ENCODE results near the gene SST.

SST gene

DNA sequence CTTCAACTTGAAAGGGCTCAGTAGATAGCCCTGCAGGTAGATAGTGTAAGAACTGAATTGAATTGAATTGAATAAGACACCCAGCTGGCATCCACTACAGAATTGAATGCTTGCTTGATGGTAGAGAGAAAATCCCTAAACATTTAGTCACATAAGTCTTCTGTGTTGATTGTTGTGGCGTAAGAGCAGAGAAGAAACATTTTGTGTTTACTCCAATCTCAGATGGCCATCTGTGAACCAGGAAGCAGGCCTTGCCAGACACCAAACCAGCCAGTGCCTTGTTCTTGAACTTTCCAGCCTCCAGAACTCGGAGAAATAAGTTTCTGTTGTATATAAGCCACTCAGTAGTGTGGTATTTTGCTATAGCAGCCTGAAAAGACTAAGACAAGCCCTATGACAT is 43.6 kb downstream of the SST start:
- DNase-seq, result no peak

DNA sequence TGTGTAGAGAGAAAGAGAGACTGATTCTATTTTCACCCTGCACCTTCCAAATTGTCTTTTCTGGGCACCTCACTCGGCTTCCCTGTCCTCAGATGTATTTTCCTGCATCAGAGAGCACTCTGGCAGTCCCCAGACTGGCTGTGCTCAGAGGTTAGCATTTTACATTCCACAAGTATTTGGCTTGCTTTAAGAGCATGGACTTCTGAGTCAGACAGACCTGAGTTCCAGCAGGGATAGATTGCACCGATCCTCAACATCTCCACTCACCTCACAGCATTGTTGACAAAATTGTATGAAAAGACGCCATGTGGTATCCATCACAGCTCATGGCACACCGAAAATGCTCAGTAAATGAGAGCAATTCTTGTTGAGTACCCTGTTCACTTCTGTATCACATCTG is 45.6 kb downstream of the SST start:
- no peak for DNase-seq

DNA sequence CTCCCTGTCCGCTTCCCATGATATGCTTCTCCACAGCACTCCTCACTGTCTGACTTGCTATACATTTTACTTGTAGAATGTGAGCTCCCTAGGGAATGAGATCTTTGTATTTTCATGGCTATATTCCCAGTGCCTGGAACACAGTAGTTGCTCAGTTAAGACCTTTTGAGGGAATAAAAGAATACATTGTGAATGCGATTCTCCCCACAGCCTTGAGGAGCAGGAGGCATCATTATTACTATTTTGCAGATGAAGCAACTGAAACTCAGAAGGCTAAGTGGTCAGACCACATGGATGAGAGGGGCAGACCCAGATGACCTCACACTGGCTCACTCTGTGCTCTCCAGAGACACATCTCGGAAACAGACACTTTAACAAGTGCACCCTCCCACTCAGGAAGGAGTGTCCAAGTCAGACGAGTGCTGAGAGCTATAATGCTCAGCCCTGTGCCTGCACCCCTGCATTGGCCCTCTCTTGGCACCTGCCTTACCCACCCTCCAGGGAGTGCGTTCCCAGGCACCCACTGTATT is 46.8 kb downstream of the SST start:
- no peak for DNase-seq

DNA sequence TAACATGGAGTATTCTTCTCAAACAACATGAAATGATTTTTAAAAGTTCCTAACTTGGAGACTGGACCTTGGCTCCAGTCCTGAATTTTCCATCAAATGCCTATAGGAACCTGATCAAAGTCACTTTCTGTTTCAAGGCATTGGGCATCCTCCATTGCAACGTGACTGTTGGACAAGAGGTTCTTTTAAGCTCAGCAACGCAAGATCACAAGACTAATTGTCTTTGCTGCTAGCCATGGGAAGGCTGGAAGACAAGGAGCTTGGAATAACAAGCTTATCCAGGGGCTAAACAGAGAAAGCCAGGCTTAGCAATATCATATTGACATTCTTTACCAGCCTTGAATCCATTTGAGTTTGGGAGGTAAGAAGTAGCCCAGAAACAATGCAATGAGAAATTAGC is 48.3 kb downstream of the SST start:
- no peak for DNase-seq

DNA sequence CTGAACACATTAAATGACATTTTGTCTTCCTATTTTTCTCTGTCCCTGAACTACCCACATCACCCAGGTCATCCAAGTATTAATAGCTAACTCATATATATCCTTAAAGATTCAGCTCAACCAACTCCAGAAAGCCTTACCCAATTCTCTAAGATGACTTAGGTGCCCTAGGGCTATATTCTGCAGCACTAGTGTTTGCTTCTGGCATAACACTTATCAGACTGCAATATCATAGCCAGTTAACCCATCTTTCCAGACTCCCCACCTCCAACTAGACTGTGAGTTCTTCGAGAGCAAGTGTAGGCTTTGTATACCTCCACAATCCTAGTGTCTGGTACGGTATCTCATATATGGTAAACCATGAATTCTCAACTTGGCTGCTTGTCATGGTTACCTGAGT is 50.7 kb downstream of the SST start:
- no peak for DNase-seq

All from T-helper 2 cell (primary cell).